ENCODE results near the gene PCBD1. TPM values are rescaled to one million over a fixed set of nuclear protein-coding genes. Genes with fewer than 3 reads are reported as not detected.

PCBD1 gene
- total RNA-seq, 1 experiment from 2014 or later = 163 TPM

DNA sequence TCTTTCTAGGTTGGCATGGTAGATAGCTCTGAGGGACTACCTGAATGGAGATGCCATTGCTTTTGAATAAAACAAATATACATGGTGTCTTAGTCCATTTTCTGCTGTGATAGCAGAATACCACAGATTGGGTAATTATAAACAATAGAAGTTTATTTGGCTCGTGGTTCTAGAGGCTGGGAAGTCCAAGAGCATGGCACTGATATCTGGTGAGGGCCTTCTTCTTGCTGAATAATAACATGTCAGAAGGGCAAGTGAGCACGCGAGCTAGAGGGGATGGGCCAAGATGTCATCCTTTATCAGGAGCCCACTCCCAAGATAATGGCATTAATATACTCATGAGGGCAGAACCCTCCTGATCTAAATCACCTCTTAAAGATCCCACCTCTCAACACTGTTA is 50.7 kb downstream of the PCBD1 start:
- DNase-seq (ENCODE audit: low read depth, low spot score) (no peak), ATAC-seq (no peak)
- CTCF ChIA-PET = no interaction called here
- H3K4me3 ChIP-seq (replicated peaks in 1 of 2; ENCODE audit: low read depth in 1 of 2, low read length in 2 of 2) = no peak overlapping the region
- POLR2A ChIA-PET = no interaction called here
- H3K79me2 ChIP-seq (ENCODE audit: insufficient read depth, low read length) = peaks cover 64% of the 10 kb centered on the region
- no peak overlapping the region for H2AFZ ChIP-seq (ENCODE audit: low read depth, low read length, poor library complexity, severe bottlenecking)
- H3K9me3 ChIP-seq (ENCODE audit: control insufficient read depth in 1 of 2, insufficient read depth in 1 of 2, low read depth in 1 of 2, low read length in 2 of 2) = no peaks in the 10 kb centered on the region
- H3K9me2 ChIP-seq (ENCODE audit: insufficient read depth) = no peaks in the 10 kb centered on the region
- RAD21 ChIA-PET (ENCODE audit: low non-redundant PET in 1 of 2, low total read pairs in 2 of 2, uncharacterized antibody in 2 of 2, unreplicated experiment in 2 of 2) = no interaction called here
- no peak overlapping the region for H3K4me2 ChIP-seq (ENCODE audit: low read length)
- peaks cover under 1% of the 10 kb centered on the region; the same call in 1 of the 2 replicates for H4K20me1 ChIP-seq (ENCODE audit: insufficient read depth)
- H3K9ac ChIP-seq (ENCODE audit: low read length) = no peak overlapping the region
- intact Hi-C loops (cut with micrococcal nuclease) = no loop called here
- no peak for TF ChIP-seq POLR2AphosphoS5 (IDR thresholded peaks at IDR 0.05; ENCODE audit: low read depth, low read length)
- TF ChIP-seq RAD21 (IDR thresholded peaks at IDR 0.05; ENCODE audit: low read depth) = no peak
- no peak for TF ChIP-seq CEBPB (IDR thresholded peaks at IDR 0.05; ENCODE audit: low read depth)
- TF ChIP-seq SP1 (IDR thresholded peaks at IDR 0.05; ENCODE audit: low read depth) = no peak
- no peak for TF ChIP-seq ZNF274 (IDR thresholded peaks at IDR 0.05; ENCODE audit: low read depth, low read length)
- TF ChIP-seq EZH2phosphoT487 (IDR thresholded peaks at IDR 0.05; ENCODE audit: borderline replicate concordance) = no peak
- TF ChIP-seq YY1 (IDR thresholded peaks at IDR 0.05; ENCODE audit: extremely low read depth, insufficient replicate concordance, low read depth, low read length) = no peak
- TF ChIP-seq ELF1 (IDR thresholded peaks at IDR 0.05; ENCODE audit: borderline replicate concordance, low read depth) = no peak
- no peak overlapping the region for H3K27ac ChIP-seq (ENCODE audit: low read depth, low read length)
- no peaks in the 10 kb centered on the region for H3K27me3 ChIP-seq (ENCODE audit: insufficient read depth, low read length)
- H3K36me3 ChIP-seq (ENCODE audit: control insufficient read depth in 1 of 2, insufficient read depth in 2 of 2, low read length in 2 of 2) = peaks cover 0 to 19% of the 10 kb centered on the region in 2 experiments; a peak in 3 of 4 replicates
- no TSS peak for BruUV-seq (replicated peaks)
- H3K4me1 ChIP-seq (ENCODE audit: control insufficient read depth in 1 of 2, insufficient read depth in 2 of 2, low read length in 2 of 2) = peaks cover 0 to 6% of the 10 kb centered on the region in 2 experiments; a peak in 1 of 4 replicates

DNA sequence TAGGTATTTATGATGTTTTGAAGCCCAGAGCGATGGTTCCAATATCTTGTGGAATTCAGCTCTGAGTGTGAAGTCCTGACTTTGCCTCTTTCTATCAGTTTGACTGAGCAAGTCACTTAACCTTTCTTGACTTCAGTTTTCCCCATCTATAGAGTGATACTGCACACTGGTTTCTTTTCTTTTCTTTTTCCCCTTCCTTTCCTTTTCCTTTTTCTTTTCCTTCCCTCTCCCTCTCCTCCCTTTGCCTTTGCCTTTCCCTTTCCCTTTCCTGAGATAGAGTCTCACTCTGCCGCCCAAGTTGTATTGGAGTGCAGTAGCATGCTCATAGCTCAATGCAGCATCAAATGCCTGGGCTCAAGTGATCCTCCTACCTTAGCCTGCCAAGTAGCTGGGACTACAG is 52.0 kb downstream of the PCBD1 start:
- Histone ChIP-seq H3K36me3 (ENCODE audit: control insufficient read depth in 1 of 2, insufficient read depth in 2 of 2, low read length in 2 of 2) (peaks cover 0 to 15% of the 10 kb centered on the region in 2 experiments; a peak in 3 of 4 replicates), H3K4me2 (ENCODE audit: low read length) (no peak overlapping the region), H4K20me1 (ENCODE audit: insufficient read depth) (peaks cover 5% of the 10 kb centered on the region; the same call in 1 of the 2 replicates), H3K9ac (ENCODE audit: low read length) (no peak overlapping the region), H3K9me2 (ENCODE audit: insufficient read depth) (no peaks in the 10 kb centered on the region), H3K27ac (ENCODE audit: low read depth, low read length) (no peak overlapping the region), H3K4me3 (replicated peaks in 1 of 2; ENCODE audit: low read depth in 1 of 2, low read length in 2 of 2) (no peak overlapping the region), H3K4me1 (ENCODE audit: control insufficient read depth in 1 of 2, insufficient read depth in 2 of 2, low read length in 2 of 2) (peaks cover 0 to 9% of the 10 kb centered on the region in 2 experiments; a peak in 1 of 4 replicates), H3K9me3 (ENCODE audit: control insufficient read depth in 1 of 2, insufficient read depth in 1 of 2, low read depth in 1 of 2, low read length in 2 of 2) (no peaks in the 10 kb centered on the region), H3K79me2 (ENCODE audit: insufficient read depth, low read length) (peaks cover 67% of the 10 kb centered on the region), H2AFZ (ENCODE audit: low read depth, low read length, poor library complexity, severe bottlenecking) (no peak overlapping the region), H3K27me3 (ENCODE audit: insufficient read depth, low read length) (no peaks in the 10 kb centered on the region)
- ChIA-PET POLR2A (no interaction called here), RAD21 (ENCODE audit: low non-redundant PET in 1 of 2, low total read pairs in 2 of 2, uncharacterized antibody in 2 of 2, unreplicated experiment in 2 of 2) (no interaction called here), CTCF (no interaction called here)
- no TSS peak for BruUV-seq (replicated peaks)
- intact Hi-C loops (cut with micrococcal nuclease) = no loop called here
- no peak for ATAC-seq
- no peak for DNase-seq (ENCODE audit: low read depth, low spot score)
- TF ChIP-seq POLR2A (IDR thresholded peaks at IDR 0.05; ENCODE audit: borderline replicate concordance, extremely low read depth, insufficient read depth, insufficient read length) = no peak
- TF ChIP-seq JUND (IDR thresholded peaks at IDR 0.05) = no peak
- no peak for TF ChIP-seq TCF7L2 (IDR thresholded peaks at IDR 0.05; ENCODE audit: borderline replicate concordance, extremely low read depth, insufficient read depth, insufficient read length)
- TF ChIP-seq, protein P1, sequence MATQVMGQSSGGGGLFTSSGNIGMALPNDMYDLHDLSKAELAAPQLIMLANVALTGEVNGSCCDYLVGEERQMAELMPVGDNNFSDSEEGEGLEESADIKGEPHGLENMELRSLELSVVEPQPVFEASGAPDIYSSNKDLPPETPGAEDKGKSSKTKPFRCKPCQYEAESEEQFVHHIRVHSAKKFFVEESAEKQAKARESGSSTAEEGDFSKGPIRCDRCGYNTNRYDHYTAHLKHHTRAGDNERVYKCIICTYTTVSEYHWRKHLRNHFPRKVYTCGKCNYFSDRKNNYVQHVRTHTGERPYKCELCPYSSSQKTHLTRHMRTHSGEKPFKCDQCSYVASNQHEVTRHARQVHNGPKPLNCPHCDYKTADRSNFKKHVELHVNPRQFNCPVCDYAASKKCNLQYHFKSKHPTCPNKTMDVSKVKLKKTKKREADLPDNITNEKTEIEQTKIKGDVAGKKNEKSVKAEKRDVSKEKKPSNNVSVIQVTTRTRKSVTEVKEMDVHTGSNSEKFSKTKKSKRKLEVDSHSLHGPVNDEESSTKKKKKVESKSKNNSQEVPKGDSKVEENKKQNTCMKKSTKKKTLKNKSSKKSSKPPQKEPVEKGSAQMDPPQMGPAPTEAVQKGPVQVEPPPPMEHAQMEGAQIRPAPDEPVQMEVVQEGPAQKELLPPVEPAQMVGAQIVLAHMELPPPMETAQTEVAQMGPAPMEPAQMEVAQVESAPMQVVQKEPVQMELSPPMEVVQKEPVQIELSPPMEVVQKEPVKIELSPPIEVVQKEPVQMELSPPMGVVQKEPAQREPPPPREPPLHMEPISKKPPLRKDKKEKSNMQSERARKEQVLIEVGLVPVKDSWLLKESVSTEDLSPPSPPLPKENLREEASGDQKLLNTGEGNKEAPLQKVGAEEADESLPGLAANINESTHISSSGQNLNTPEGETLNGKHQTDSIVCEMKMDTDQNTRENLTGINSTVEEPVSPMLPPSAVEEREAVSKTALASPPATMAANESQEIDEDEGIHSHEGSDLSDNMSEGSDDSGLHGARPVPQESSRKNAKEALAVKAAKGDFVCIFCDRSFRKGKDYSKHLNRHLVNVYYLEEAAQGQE (IDR thresholded peaks at IDR 0.05; ENCODE audit: low read depth) = no peak
- TF ChIP-seq MAX (IDR thresholded peaks at IDR 0.05) = no peak
- TF ChIP-seq, protein P2, sequence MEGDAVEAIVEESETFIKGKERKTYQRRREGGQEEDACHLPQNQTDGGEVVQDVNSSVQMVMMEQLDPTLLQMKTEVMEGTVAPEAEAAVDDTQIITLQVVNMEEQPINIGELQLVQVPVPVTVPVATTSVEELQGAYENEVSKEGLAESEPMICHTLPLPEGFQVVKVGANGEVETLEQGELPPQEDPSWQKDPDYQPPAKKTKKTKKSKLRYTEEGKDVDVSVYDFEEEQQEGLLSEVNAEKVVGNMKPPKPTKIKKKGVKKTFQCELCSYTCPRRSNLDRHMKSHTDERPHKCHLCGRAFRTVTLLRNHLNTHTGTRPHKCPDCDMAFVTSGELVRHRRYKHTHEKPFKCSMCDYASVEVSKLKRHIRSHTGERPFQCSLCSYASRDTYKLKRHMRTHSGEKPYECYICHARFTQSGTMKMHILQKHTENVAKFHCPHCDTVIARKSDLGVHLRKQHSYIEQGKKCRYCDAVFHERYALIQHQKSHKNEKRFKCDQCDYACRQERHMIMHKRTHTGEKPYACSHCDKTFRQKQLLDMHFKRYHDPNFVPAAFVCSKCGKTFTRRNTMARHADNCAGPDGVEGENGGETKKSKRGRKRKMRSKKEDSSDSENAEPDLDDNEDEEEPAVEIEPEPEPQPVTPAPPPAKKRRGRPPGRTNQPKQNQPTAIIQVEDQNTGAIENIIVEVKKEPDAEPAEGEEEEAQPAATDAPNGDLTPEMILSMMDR (IDR thresholded peaks at IDR 0.05 in 2 of 3, conservative IDR thresholded peaks at IDR 0.05 in 1 of 3; ENCODE audit: borderline replicate concordance in 1 of 3, insufficient read depth in 1 of 3, low read depth in 2 of 3, low read length in 2 of 3) = no peak
- TF ChIP-seq ZFX (IDR thresholded peaks at IDR 0.05) = no peak
- no peak for TF ChIP-seq EGR1 (IDR thresholded peaks at IDR 0.05; ENCODE audit: low read depth)
- no peak for TF ChIP-seq FOSL1 (IDR thresholded peaks at IDR 0.05; ENCODE audit: low read depth)
- TF ChIP-seq POLR2AphosphoS5 (IDR thresholded peaks at IDR 0.05; ENCODE audit: low read depth, low read length) = no peak
- TF ChIP-seq SP1 (IDR thresholded peaks at IDR 0.05; ENCODE audit: low read depth) = no peak
